Measurements from ENCODE around the gene RAB40B. TPM values are rescaled to one million over a fixed set of nuclear protein-coding genes. Genes with fewer than 3 reads are reported as not detected.

RAB40B gene
- total RNA-seq, 4 donors from 2014 or later = 4.1 to 18.5 (median 11.3) TPM

GRCh38 chr17:82732118-82732743, 33.7 kb upstream of the RAB40B start:
- no peaks in the 10 kb centered on the region for H3K9me3 ChIP-seq
- H3K27me3 ChIP-seq = no peaks in the 10 kb centered on the region
- no peak overlapping the region for H3K4me3 ChIP-seq
- H3K27ac ChIP-seq = no peak overlapping the region
- no peaks in the 10 kb centered on the region for H3K4me1 ChIP-seq
- no peaks in the 10 kb centered on the region for H3K36me3 ChIP-seq
- TF ChIP-seq CTCF (IDR thresholded peaks at IDR 0.05) (no peak), POLR2A (IDR thresholded peaks at IDR 0.05) (no peak)
- intact Hi-C loops (cut with DNase I; ENCODE audit: low total_unique reads) = no loop called here
- DNase-seq = no peak

- DNase-seq = no peak
- H3K27ac ChIP-seq = no peak overlapping the region
- TF ChIP-seq POLR2A (IDR thresholded peaks at IDR 0.05) (no peak), CTCF (IDR thresholded peaks at IDR 0.05) (no peak)
- no peak overlapping the region for H3K4me3 ChIP-seq
- no peaks in the 10 kb centered on the region for H3K27me3 ChIP-seq
- H3K9me3 ChIP-seq = no peaks in the 10 kb centered on the region
- no peaks in the 10 kb centered on the region for H3K36me3 ChIP-seq
- no peaks in the 10 kb centered on the region for H3K4me1 ChIP-seq
- intact Hi-C loops (cut with DNase I; ENCODE audit: low total_unique reads) = no loop called here
These were observed 31.2 kb upstream of the RAB40B start for GRCh38 chr17:82729479-82730260.

- Histone ChIP-seq H3K36me3 (no peaks in the 10 kb centered on the region), H3K4me1 (no peaks in the 10 kb centered on the region), H3K27ac (no peak overlapping the region), H3K9me3 (no peaks in the 10 kb centered on the region), H3K27me3 (no peaks in the 10 kb centered on the region), H3K4me3 (no peak overlapping the region)
- TF ChIP-seq POLR2A (IDR thresholded peaks at IDR 0.05) (no peak), CTCF (IDR thresholded peaks at IDR 0.05) (no peak)
- intact Hi-C loops (cut with DNase I; ENCODE audit: low total_unique reads) = no loop called here
- DNase-seq = no peak
These were observed 27.9 kb upstream of the RAB40B start for GRCh38 chr17:82726427-82726826.

GRCh38 chr17:82723169-82723807, 24.8 kb upstream of the RAB40B start:
- Histone ChIP-seq H3K36me3 (no peaks in the 10 kb centered on the region), H3K4me3 (no peak overlapping the region), H3K4me1 (no peaks in the 10 kb centered on the region), H3K27me3 (no peaks in the 10 kb centered on the region), H3K27ac (no peak overlapping the region), H3K9me3 (no peaks in the 10 kb centered on the region)
- TF ChIP-seq POLR2A (IDR thresholded peaks at IDR 0.05) (no peak), CTCF (IDR thresholded peaks at IDR 0.05) (no peak)
- intact Hi-C loops (cut with DNase I; ENCODE audit: low total_unique reads) = no loop called here
- DNase-seq = no peak

All from uterus (tissue), 4 donors.